OCI-LY7 (cell line): ENCODE measurements around the gene PKN1. TPM values are rescaled to one million over a fixed set of nuclear protein-coding genes. Genes with fewer than 3 reads are reported as not detected.
"Not testable (repeated sequence)": the region's sequence is repeated elsewhere in the genome, so short reads cannot be mapped to it uniquely, and the experiment has no call there.

Experiments used
- BruUV-seq: library from RNA; stranded (reverse); fragments of 400-500 nt; replicated peaks from 2 replicates; lab custom pipeline; 2021; lab: Mats Ljungman, UMichigan
- CTCF ChIA-PET: fragments of 300-600 bp; sonication (Branson Sonifier 250); formaldehyde crosslinking; loops from one replicate; lab custom pipeline; 2022; ENCODE audit warnings: antibody characterized with exemption; ENCODE audit not compliant: unreplicated experiment; lab: Charles Lee
- POLR2A ChIA-PET: fragments of 300-600 bp; sonication (Branson Sonifier 250); formaldehyde crosslinking; loops from one replicate; lab custom pipeline; 2022; ENCODE audit warnings: antibody characterized with exemption; lab: Charles Lee
- DNase-seq: peaks from one replicate; pipeline ENCODE4 v3.0.0-alpha.2; 2015; ENCODE audit warnings: low spot score
- H2AFZ ChIP-seq: fragments of 200-600 bp; sonication (generic), shearing (Covaris generic); 2 replicates; pipeline ENCODE4 v1.6.1; 2014; ENCODE audit warnings: mild to moderate bottlenecking, antibody characterized with exemption, low read length, moderate library complexity
- H3K27ac ChIP-seq: fragments of 200-600 bp; sonication (generic); 2 replicates; pipeline ENCODE4 v1.5.1; 2014; ENCODE audit warnings: mixed run types, low read depth, mild to moderate bottlenecking, moderate library complexity, low read length, inconsistent platforms; ENCODE audit not compliant: poor library complexity, severe bottlenecking
- H3K36me3 ChIP-seq: fragments of 200-600 bp; sonication (generic); 2 replicates; pipeline ENCODE4 v1.6.1; 2014; ENCODE audit warnings: mild to moderate bottlenecking, antibody characterized with exemption, low read length, moderate library complexity, mixed read lengths; ENCODE audit not compliant: insufficient read depth
- H3K4me1 ChIP-seq: fragments of 200-600 bp; sonication (generic); 2 replicates; pipeline ENCODE4 v1.5.1; 2014; ENCODE audit warnings: mild to moderate bottlenecking, low read length; ENCODE audit not compliant: insufficient read depth, poor library complexity, severe bottlenecking
- H3K4me2 ChIP-seq: fragments of 200-600 bp; sonication (generic); 2 replicates; pipeline ENCODE4 v1.6.1; 2014; ENCODE audit warnings: mild to moderate bottlenecking, low read length
- H3K4me3 ChIP-seq: fragments of 200-600 bp; sonication (generic); 2 replicates; pipeline ENCODE4 v1.5.1; 2014; ENCODE audit warnings: mild to moderate bottlenecking, low read depth, low read length; ENCODE audit not compliant: poor library complexity, severe bottlenecking
- H3K79me2 ChIP-seq: fragments of 200-600 bp; sonication (generic); 2 replicates; pipeline ENCODE4 v1.6.1; 2016; ENCODE audit warnings: low read depth, mild to moderate bottlenecking, low read length, moderate library complexity, mixed read lengths; ENCODE audit not compliant: insufficient read depth
- H3K9me2 ChIP-seq: fragments of 200-600 bp; sonication (generic); 2 replicates; pipeline ENCODE4 v1.6.1; 2016; ENCODE audit warnings: mild to moderate bottlenecking, low read length, mixed read lengths; ENCODE audit not compliant: insufficient read depth
- H3K9me3 ChIP-seq: fragments of 200-600 bp; sonication (generic); 2 replicates; pipeline ENCODE4 v1.6.1; 2014; ENCODE audit warnings: mild to moderate bottlenecking, mixed run types, low read length, mixed read lengths
- H4K20me1 ChIP-seq: fragments of 200-600 bp; sonication (generic); 2 replicates; pipeline ENCODE4 v1.6.1; 2014; ENCODE audit warnings: mild to moderate bottlenecking, antibody characterized with exemption, low read length, moderate library complexity, mixed read lengths; ENCODE audit not compliant: insufficient read depth
- EZH2phosphoT487 ChIP-seq: fragments of 200-600 bp; sonication (generic); IDR thresholded peaks from 2 replicates; pipeline ENCODE4 v1.6.1; 2018; ENCODE audit warnings: low read depth, borderline replicate concordance, mild to moderate bottlenecking, mixed run types, antibody characterized with exemption, low read length, moderate library complexity, mixed read lengths
- intact Hi-C: fragments of 100-400 bp; cut with micrococcal nuclease; formaldehyde crosslinking; loops from one replicate; pipeline ENCODE4 v1.10.0; 2022; ENCODE audit not compliant: unreplicated experiment
- total RNA-seq, 2 experiments: library from RNA; depleted of rRNA in 1 of 2; stranded (reverse); fragments of >200 nt in 1 of 2; shearing (Covaris generic) in 1 of 2; gene quantifications; 2 replicates each; pipeline ENCODE4 v1.2.3, GENCODE V29; 2014 to 2022
- TF ChIP-seq, protein P1 (sequence below): fragments of 200-600 bp; sonication (generic); conservative IDR thresholded peaks from 2 replicates; pipeline ENCODE4 v1.5.1; 2014; ENCODE audit warnings: mild to moderate bottlenecking, antibody characterized with exemption, low read length, moderate library complexity, mixed read lengths

PKN1 gene
- total RNA-seq, 2 experiments from 2014 or later, result 117 to 233 TPM

DNA sequence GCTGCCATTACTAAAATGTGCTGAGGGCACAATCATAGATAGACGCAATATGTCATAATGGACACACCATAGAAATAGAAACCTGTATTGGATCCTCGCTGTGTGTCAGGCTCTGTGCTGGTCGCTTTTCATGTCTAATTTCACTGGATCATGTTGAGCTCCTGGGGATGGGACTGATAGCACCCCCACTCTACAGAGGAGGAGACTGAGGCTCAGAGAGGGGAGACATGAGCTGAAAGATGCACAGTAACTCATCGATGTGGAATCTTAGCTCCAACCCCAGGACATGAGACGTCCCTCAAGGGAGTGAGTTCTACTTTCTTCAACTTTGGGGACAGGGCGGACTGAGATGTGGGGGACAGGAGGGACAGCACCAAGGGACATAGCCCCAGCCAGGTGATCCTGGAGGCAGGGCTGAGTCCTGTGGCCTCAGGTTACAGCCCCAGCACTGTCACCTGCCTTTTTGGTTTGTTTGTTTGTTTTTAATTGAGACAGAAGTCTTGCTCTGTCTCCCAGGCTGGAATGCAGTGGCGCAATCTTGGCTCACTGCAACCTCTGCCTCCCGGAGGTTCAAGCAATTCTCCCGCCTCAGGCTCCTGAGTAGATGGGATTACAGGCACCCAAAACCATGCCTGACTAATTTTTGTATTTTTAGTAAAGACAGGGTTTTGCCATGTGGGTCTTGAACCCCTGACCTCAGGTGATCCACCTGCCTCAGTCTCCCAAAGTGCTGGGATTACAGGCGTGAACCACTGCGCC, 69.4 kb downstream of the PKN1 start:
- no peak overlapping the region for H2AFZ ChIP-seq
- no peaks in the 10 kb centered on the region for H3K9me3 ChIP-seq
- no peaks in the 10 kb centered on the region for H3K36me3 ChIP-seq
- no peak overlapping the region for H3K27ac ChIP-seq
- H4K20me1 ChIP-seq, result no peaks in the 10 kb centered on the region
- H3K9me2 ChIP-seq, result no peaks in the 10 kb centered on the region
- no TSS peak for BruUV-seq
- POLR2A ChIA-PET, result no interaction called here
- H3K4me2 ChIP-seq, result no peak overlapping the region
- peaks cover 21% of the 10 kb centered on the region for H3K4me1 ChIP-seq
- no peak for DNase-seq
- no peaks in the 10 kb centered on the region for H3K79me2 ChIP-seq
- CTCF ChIA-PET, result interaction anchor here (0.6 kb wide), 1 partner anchor 59 kb away, joined by 3 read pairs; no protein-coding TSS in a partner anchor
- no peak overlapping the region for H3K4me3 ChIP-seq
- intact Hi-C loops, result no loop called here
- TF ChIP-seq, protein P1, sequence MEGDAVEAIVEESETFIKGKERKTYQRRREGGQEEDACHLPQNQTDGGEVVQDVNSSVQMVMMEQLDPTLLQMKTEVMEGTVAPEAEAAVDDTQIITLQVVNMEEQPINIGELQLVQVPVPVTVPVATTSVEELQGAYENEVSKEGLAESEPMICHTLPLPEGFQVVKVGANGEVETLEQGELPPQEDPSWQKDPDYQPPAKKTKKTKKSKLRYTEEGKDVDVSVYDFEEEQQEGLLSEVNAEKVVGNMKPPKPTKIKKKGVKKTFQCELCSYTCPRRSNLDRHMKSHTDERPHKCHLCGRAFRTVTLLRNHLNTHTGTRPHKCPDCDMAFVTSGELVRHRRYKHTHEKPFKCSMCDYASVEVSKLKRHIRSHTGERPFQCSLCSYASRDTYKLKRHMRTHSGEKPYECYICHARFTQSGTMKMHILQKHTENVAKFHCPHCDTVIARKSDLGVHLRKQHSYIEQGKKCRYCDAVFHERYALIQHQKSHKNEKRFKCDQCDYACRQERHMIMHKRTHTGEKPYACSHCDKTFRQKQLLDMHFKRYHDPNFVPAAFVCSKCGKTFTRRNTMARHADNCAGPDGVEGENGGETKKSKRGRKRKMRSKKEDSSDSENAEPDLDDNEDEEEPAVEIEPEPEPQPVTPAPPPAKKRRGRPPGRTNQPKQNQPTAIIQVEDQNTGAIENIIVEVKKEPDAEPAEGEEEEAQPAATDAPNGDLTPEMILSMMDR, result no peak
- no peak for TF ChIP-seq EZH2phosphoT487

GRCh38 chr19:14503285-14503684, 70.2 kb downstream of the PKN1 start:
- no peak overlapping the region for H2AFZ ChIP-seq
- POLR2A ChIA-PET, result interaction anchor here (1.1 kb wide), 1 partner anchor 16 kb away, joined by 4 read pairs; no protein-coding TSS in a partner anchor
- H3K4me2 ChIP-seq, result no peak overlapping the region
- H3K36me3 ChIP-seq, result no peaks in the 10 kb centered on the region
- CTCF ChIA-PET, result no interaction called here
- no peak overlapping the region for H3K4me3 ChIP-seq
- TF ChIP-seq, protein P1, result no peak
- no peak for TF ChIP-seq EZH2phosphoT487
- no peaks in the 10 kb centered on the region for H3K9me2 ChIP-seq
- no peaks in the 10 kb centered on the region for H3K9me3 ChIP-seq
- no peak overlapping the region for H3K27ac ChIP-seq
- intact Hi-C loops, result no loop called here
- DNase-seq, result no peak
- H4K20me1 ChIP-seq, result no peaks in the 10 kb centered on the region
- H3K4me1 ChIP-seq, result peaks cover 21% of the 10 kb centered on the region
- BruUV-seq, result no TSS peak
- H3K79me2 ChIP-seq, result no peaks in the 10 kb centered on the region

DNA sequence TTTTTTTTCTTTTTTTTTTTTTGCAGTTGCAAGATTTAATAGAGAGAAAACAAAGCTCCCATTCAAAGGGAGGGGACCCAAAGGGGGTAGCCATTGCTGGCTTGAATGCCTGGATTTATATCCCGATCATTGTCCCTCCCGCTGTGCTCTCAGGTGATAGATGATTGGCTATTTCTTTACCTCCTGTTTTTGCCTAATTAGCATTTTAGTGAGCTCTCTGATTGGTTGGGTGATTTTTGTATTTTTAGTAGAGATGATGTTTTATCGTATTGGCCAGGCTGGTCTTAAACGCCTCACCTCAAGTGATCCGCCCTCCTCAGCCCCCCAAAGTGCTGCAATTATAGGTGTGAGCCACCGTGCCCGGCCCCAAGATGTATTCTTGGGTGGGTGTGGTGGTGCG, 71.5 kb downstream of the PKN1 start:
- CTCF ChIA-PET, H3K36me3 ChIP-seq, H2AFZ ChIP-seq, DNase-seq, H3K9me3 ChIP-seq, BruUV-seq, H3K4me3 ChIP-seq, H4K20me1 ChIP-seq, H3K27ac ChIP-seq, H3K9me2 ChIP-seq, intact Hi-C loops, H3K79me2 ChIP-seq, H3K4me2 ChIP-seq: not testable (repeated sequence)
- H3K4me1 ChIP-seq, result peaks cover 21% of the 10 kb centered on the region
- POLR2A ChIA-PET, result interaction anchor here (0.7 to 1.2 kb wide), 4 partner anchors 9 to 18 kb away, joined by 3 to 5 read pairs (median 4); partner anchors contain the start of gene DNAJB1
